IMR-90 (cell line): ENCODE data around the gene NPFF. TPM values are rescaled to one million over a fixed set of nuclear protein-coding genes. Genes with fewer than 3 reads are reported as not detected.

Experiments
- ATAC-seq: fragments of 200-7000 bp; cut with Tn5 transposase; 2 replicates; pipeline ENCODE4 v1.9.1; 2020; ENCODE audit warnings: low read depth, mild to moderate bottlenecking, moderate library complexity
- BruUV-seq: library from RNA; stranded (reverse); fragments of 400-500 nt; replicated peaks from 2 replicates; lab custom pipeline; 2021; lab: Mats Ljungman, UMichigan
- CTCF ChIA-PET: fragments of 300-600 bp; formaldehyde crosslinking; extraction: SDS; loops from one replicate; lab custom pipeline; 2021; ENCODE audit warnings: antibody characterized with exemption; lab: Yijun Ruan, JAX
- POLR2A ChIA-PET: fragments of 300-600 bp; sonication (Branson Sonifier 250); formaldehyde crosslinking; loops from one replicate; lab custom pipeline; 2022; ENCODE audit warnings: antibody characterized with exemption; ENCODE audit not compliant: unreplicated experiment; lab: Charles Lee
- DNase-seq: peaks from one replicate; pipeline ENCODE4 v3.0.0; 2013
- H2AFZ ChIP-seq: replicated peaks from 2 replicates; pipeline ENCODE3; 2013; ENCODE audit warnings: low read length, mild to moderate bottlenecking; ENCODE audit not compliant: poor library complexity
- H2AK5ac ChIP-seq: 2 replicates; pipeline ENCODE4 v1.6.1; 2013; ENCODE audit warnings: low read depth, low read length, inconsistent platforms
- H2AK9ac ChIP-seq: replicated peaks from 2 replicates; pipeline ENCODE3; 2013; ENCODE audit warnings: mild to moderate bottlenecking, low read depth, low read length, moderate library complexity; ENCODE audit not compliant: poor library complexity
- H2BK120ac ChIP-seq: 2 replicates; pipeline ENCODE4 v1.6.1; 2013; ENCODE audit warnings: low read depth, low read length, inconsistent platforms
- H2BK15ac ChIP-seq: 3 replicates; pipeline ENCODE4 v1.6.1; 2013; ENCODE audit warnings: low read depth, low read length, inconsistent platforms
- H2BK20ac ChIP-seq: 2 replicates; pipeline ENCODE4 v1.6.1; 2013; ENCODE audit warnings: low read depth, mild to moderate bottlenecking, inconsistent platforms, low read length, moderate library complexity
- H2BK5ac ChIP-seq: 2 replicates; pipeline ENCODE4 v1.6.1; 2013; ENCODE audit warnings: mild to moderate bottlenecking, low read depth, low read length, inconsistent platforms; ENCODE audit not compliant: poor library complexity, severe bottlenecking
- H3K14ac ChIP-seq: replicated peaks from 2 replicates; pipeline ENCODE4 v1.6.1; 2013; ENCODE audit warnings: low read depth, low read length, inconsistent platforms
- H3K18ac ChIP-seq: 2 replicates; pipeline ENCODE4 v1.6.1; 2013; ENCODE audit warnings: low read depth, low read length, control low read depth
- H3K23ac ChIP-seq: 2 replicates; pipeline ENCODE4 v1.6.1; 2013; ENCODE audit warnings: low read depth, low read length, inconsistent platforms
- H3K27ac ChIP-seq: 2 replicates; pipeline ENCODE4 v1.5.1; 2013; ENCODE audit warnings: mild to moderate bottlenecking, control low read depth, low read length; ENCODE audit not compliant: insufficient read depth
- H3K27me3 ChIP-seq: 2 replicates; pipeline ENCODE4 v1.6.1; 2013; ENCODE audit warnings: low read length; ENCODE audit not compliant: control insufficient read depth, insufficient read depth
- H3K36me3 ChIP-seq: 2 replicates; pipeline ENCODE4 v1.6.1; 2013; ENCODE audit warnings: low read length, mixed read lengths; ENCODE audit not compliant: control insufficient read depth, insufficient read depth
- H3K4ac ChIP-seq: 2 replicates; pipeline ENCODE4 v1.6.1; 2013; ENCODE audit warnings: low read depth, low read length, inconsistent platforms
- H3K4me1 ChIP-seq: 2 replicates; pipeline ENCODE4 v1.6.1; 2013; ENCODE audit warnings: low read length, mixed read lengths; ENCODE audit not compliant: control insufficient read depth, insufficient read depth
- H3K4me2 ChIP-seq: 2 replicates; pipeline ENCODE4 v1.6.1; 2013; ENCODE audit warnings: low read depth, mild to moderate bottlenecking, control low read depth, low read length, moderate library complexity
- H3K4me3 ChIP-seq: 2 replicates; pipeline ENCODE4 v1.5.1; 2013; ENCODE audit warnings: low read depth, mild to moderate bottlenecking, control low read depth, low read length, moderate library complexity; ENCODE audit not compliant: insufficient read depth
- H3K56ac ChIP-seq: 2 replicates; pipeline ENCODE4 v1.6.1; 2013; ENCODE audit warnings: low read length, inconsistent platforms; ENCODE audit not compliant: insufficient read depth; ENCODE audit errors: extremely low read depth
- H3K79me1 ChIP-seq, 2 experiments: 2 replicates each; pipeline ENCODE4 v1.6.1; 2013; ENCODE audit warnings: low read length in 2 of 2, inconsistent platforms in 1 of 2, low read depth in 1 of 2
- H3K9ac ChIP-seq: 2 replicates; pipeline ENCODE4 v1.6.1; 2013; ENCODE audit warnings: low read depth, low read length, control low read depth
- H3K9me1 ChIP-seq: 2 replicates; pipeline ENCODE4 v1.6.1; 2013; ENCODE audit warnings: low read length, inconsistent platforms; ENCODE audit not compliant: insufficient read depth
- H3K9me3 ChIP-seq: 2 replicates; pipeline ENCODE4 v1.6.1; 2013; ENCODE audit warnings: low read length; ENCODE audit not compliant: control insufficient read depth, insufficient read depth
- H4K20me1 ChIP-seq: 2 replicates; pipeline ENCODE4 v1.6.1; 2013; ENCODE audit warnings: low read length, inconsistent platforms; ENCODE audit not compliant: insufficient read depth
- H4K5ac ChIP-seq: 2 replicates; pipeline ENCODE4 v1.6.1; 2013; ENCODE audit warnings: mild to moderate bottlenecking, low read depth, low read length, control low read depth
- H4K8ac ChIP-seq, 2 experiments: 2 replicates each; pipeline ENCODE4 v1.6.1; 2013; ENCODE audit warnings: low read depth in 2 of 2, low read length in 2 of 2, control low read depth in 1 of 2, inconsistent platforms in 1 of 2
- H4K91ac ChIP-seq: 2 replicates; pipeline ENCODE4 v1.6.1; 2013; ENCODE audit warnings: low read depth, low read length, inconsistent platforms; ENCODE audit not compliant: insufficient read depth
- MAFK ChIP-seq: IDR thresholded peaks from 2 replicates; pipeline ENCODE4 v1.6.1; 2012; ENCODE audit warnings: low read depth, low read length, improper control_type of control experiment
- SMC3 ChIP-seq: fragments of 150-350 bp; IDR thresholded peaks from 2 replicates; pipeline ENCODE4 v1.6.1; 2016; ENCODE audit warnings: low read depth, mild to moderate bottlenecking, antibody characterized with exemption, low read length, moderate library complexity
- WGBS, 2 experiments: methylation state at CpG; one replicate each; pipeline versions ENCODE4 v1.1.5 to v1.1.7; 2013; ENCODE audit warnings: missing lambda C conversion rate in 2 of 2; ENCODE audit not compliant: insufficient read length in 1 of 2; ENCODE audit errors: extremely low coverage in 2 of 2; 5-methylcytosine and 5-hydroxymethylcytosine counted together
- dilution Hi-C: fragments of 300-500 bp; cut with HindIII; formaldehyde crosslinking; loops from one replicate; pipeline ENCODE4 v1.14.3; 2018; ENCODE audit warnings: low sequenced_read_pairs; ENCODE audit not compliant: unreplicated experiment
- in situ Hi-C: fragments of 300-500 bp; cut with MboI; formaldehyde crosslinking; loops from 3 replicates; pipeline ENCODE4 v1.14.3; 2019; ENCODE audit warnings: low sequenced_read_pairs, inconsistent platforms, mixed read lengths
- intact Hi-C: fragments of 100-400 bp; cut with micrococcal nuclease; formaldehyde crosslinking; loops from 2 replicates; pipeline ENCODE4 v1.10.0; 2022
- polyA plus RNA-seq, 3 experiments: library from polyadenylated mRNA; depleted of rRNA; stranded (reverse); fragments of >200 nt; gene quantifications; 2 replicates each; pipeline ENCODE4 v1.2.3, GENCODE V29; 2012; ENCODE audit warnings: low replicate concordance in 1 of 3
- total RNA-seq: library from RNA; depleted of rRNA; stranded (reverse); fragments of >200 nt; gene quantifications from 2 replicates; pipeline ENCODE4 v1.2.3, GENCODE V29; 2012

Gene NPFF
- total and polyA plus RNA-seq, 2 of the 4 experiments (the other 2 are of a cell fraction) = not detected

GRCh38 chr12:53479331-53479730, 28.0 kb downstream of the NPFF start:
- peaks cover 32 to 88% of the 10 kb centered on the region in 2 experiments for H3K79me1 ChIP-seq
- H2BK15ac ChIP-seq = no peak overlapping the region
- no peaks in the 10 kb centered on the region for H3K27me3 ChIP-seq
- H2AK9ac ChIP-seq = no peak overlapping the region
- WGBS, 2 experiments = no CpG with 5 or more reads among the region's 5 CpGs
- no TSS peak for BruUV-seq
- no peak overlapping the region for H2AK5ac ChIP-seq
- no peak overlapping the region for H3K4ac ChIP-seq
- no peak overlapping the region for H2BK5ac ChIP-seq
- H4K91ac ChIP-seq = no peak overlapping the region
- no peak overlapping the region for H3K27ac ChIP-seq
- peaks cover 82% of the 10 kb centered on the region for H3K36me3 ChIP-seq
- H3K9me3 ChIP-seq = no peaks in the 10 kb centered on the region
- dilution Hi-C loops = no loop called here
- H3K14ac ChIP-seq = peak overlapping the region; percentile 34; the same call in 1 of the 2 replicates
- no peak overlapping the region for H3K56ac ChIP-seq
- peaks cover 4% of the 10 kb centered on the region; the same call in 1 of the 2 replicates for H3K9me1 ChIP-seq
- no peak overlapping the region for H4K5ac ChIP-seq
- no peak overlapping the region for H3K9ac ChIP-seq
- intact Hi-C loops = no loop called here
- H4K8ac ChIP-seq = no peak overlapping the region
- no peak overlapping the region for H3K18ac ChIP-seq
- H2BK20ac ChIP-seq = no peak overlapping the region
- ATAC-seq (no peak), DNase-seq (no peak)
- peaks cover 19% of the 10 kb centered on the region for H3K4me1 ChIP-seq
- H3K4me3 ChIP-seq = no peak overlapping the region
- H2AFZ ChIP-seq = no peak overlapping the region
- no peak overlapping the region for H3K23ac ChIP-seq
- in situ Hi-C loops = no loop called here
- POLR2A ChIA-PET = interaction anchor here (0.6 kb wide), 1 partner anchor 14 kb away, joined by 3 read pairs; no protein-coding TSS in a partner anchor
- CTCF ChIA-PET = no interaction called here
- TF ChIP-seq MAFK = peak; percentile 59
- no peak for TF ChIP-seq SMC3
- H3K4me2 ChIP-seq = no peak overlapping the region
- H4K20me1 ChIP-seq = peaks cover 94% of the 10 kb centered on the region
- H2BK120ac ChIP-seq = no peak overlapping the region
